ENCODE data around the gene ATP8B1.

The ATP8B1 gene

DNA sequence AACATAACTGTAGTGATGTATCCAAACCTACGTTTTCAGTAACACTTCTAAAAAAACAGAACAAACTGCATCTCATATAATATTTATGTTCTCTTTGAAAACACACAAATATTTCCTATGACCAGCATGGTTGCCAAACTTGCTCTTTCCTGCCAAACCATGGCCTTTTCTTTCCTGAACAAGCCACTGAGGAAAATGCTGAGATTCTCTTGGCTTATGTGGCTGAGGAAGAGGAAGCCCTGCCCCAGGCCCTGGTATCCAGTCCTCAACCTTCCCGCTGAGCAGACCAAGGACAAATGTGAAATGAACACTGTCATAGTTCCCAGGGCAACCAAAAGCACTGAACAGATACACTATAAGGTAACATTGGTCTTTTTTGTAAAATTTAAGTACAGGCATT lies 145.6 kb downstream of the ATP8B1 start:
- no peak overlapping the region for H3K27ac ChIP-seq (replicated peaks)
- no peak for DNase-seq (ENCODE audit: low read depth in 1 of 2, low spot score in 1 of 2)
- H3K27me3 ChIP-seq (ENCODE audit: insufficient read depth, poor library complexity, severe bottlenecking) = no peaks in the 10 kb centered on the region
- TF ChIP-seq CTCF (IDR thresholded peaks at IDR 0.05; ENCODE audit: insufficient read depth, low read length) = no peak
- no peak for TF ChIP-seq POLR2AphosphoS5 (IDR thresholded peaks at IDR 0.05; ENCODE audit: low read depth)
- TF ChIP-seq GABPA (IDR thresholded peaks at IDR 0.05; ENCODE audit: low read depth) = no peak
- no peak for TF ChIP-seq SPI1 (IDR thresholded peaks at IDR 0.05; ENCODE audit: borderline replicate concordance, low read depth)
- TF ChIP-seq REST (IDR thresholded peaks at IDR 0.05; ENCODE audit: insufficient replicate concordance, low read depth) = no peak
- H3K4me3 ChIP-seq (replicated peaks; ENCODE audit: insufficient read depth, low read length) = no peak overlapping the region

DNA sequence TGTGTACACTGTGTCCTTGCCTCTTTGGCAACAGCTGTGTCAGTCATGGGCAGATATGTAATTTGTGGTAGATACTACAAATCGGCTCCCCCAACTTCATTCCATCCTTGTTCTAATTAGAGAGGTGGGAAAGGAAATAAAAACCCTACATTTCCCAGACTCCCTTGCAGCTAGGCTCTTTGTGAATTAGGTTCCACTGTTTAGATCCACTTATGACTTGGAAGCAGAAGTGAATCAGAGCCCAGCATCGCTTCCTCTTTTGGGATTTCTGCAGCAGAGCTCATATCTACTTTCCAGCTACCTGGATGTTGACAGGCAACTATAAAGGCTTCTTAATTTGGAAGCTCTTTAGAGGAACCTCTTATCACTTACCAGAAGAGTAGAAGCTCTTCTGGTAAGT lies 147.4 kb downstream of the ATP8B1 start:
- H3K27ac ChIP-seq (replicated peaks) = no peak overlapping the region

DNA sequence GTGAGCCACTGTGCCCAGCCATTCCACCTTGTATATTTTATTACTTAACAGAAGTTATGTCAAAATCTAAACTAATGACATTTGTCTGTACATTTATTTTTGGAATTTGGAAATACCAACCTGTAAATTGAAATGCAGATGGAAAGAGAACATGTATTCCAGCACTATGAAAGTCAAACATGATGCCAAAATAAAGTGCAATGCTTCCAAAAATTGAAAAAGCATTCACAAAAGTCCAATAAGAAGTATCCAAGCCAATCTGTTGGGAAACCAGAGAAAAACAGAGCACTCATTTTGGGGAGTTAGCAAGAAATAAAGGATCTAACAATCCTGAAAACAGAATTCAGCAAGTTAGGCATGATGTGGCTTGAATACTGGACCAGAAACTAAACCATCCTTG lies 151.2 kb downstream of the ATP8B1 start:
- TF ChIP-seq GABPA (IDR thresholded peaks at IDR 0.05; ENCODE audit: low read depth) (no peak), SPI1 (IDR thresholded peaks at IDR 0.05; ENCODE audit: borderline replicate concordance, low read depth) (no peak), CTCF (IDR thresholded peaks at IDR 0.05; ENCODE audit: insufficient read depth, low read length) (no peak), POLR2AphosphoS5 (IDR thresholded peaks at IDR 0.05; ENCODE audit: low read depth) (no peak), REST (IDR thresholded peaks at IDR 0.05; ENCODE audit: insufficient replicate concordance, low read depth) (no peak)
- H3K27me3 ChIP-seq (ENCODE audit: insufficient read depth, poor library complexity, severe bottlenecking) = no peaks in the 10 kb centered on the region
- no peak overlapping the region for H3K27ac ChIP-seq (replicated peaks)
- no peak overlapping the region for H3K4me3 ChIP-seq (replicated peaks; ENCODE audit: insufficient read depth, low read length)
- DNase-seq (ENCODE audit: low read depth in 1 of 2, low spot score in 1 of 2) = no peak

More for the DNA sequence above, 147.4 kb downstream of the ATP8B1 start:
- TF ChIP-seq CTCF (IDR thresholded peaks at IDR 0.05; ENCODE audit: insufficient read depth, low read length) (no peak), SPI1 (IDR thresholded peaks at IDR 0.05; ENCODE audit: borderline replicate concordance, low read depth) (peak; percentile 77; the same call in 1 of the 2 replicates)
- Histone ChIP-seq H3K27me3 (ENCODE audit: insufficient read depth, poor library complexity, severe bottlenecking) (no peaks in the 10 kb centered on the region), H3K4me3 (replicated peaks; ENCODE audit: insufficient read depth, low read length) (no peak overlapping the region)
- peak in 1 of 2 experiments; percentile 47 for DNase-seq (ENCODE audit: low read depth in 1 of 2, low spot score in 1 of 2)
